Measurements from ENCODE around the gene NFYC.

Gene NFYC

GRCh38 chr1:40751802-40752201 lies 60.3 kb downstream of the NFYC start:
- DNase-seq (ENCODE audit: insufficient read length, low spot score) (no peak), FAIRE-seq (no peak)
- TF ChIP-seq CTCF (IDR thresholded peaks at IDR 0.05; ENCODE audit: insufficient read depth, missing control alignments), result no peak

GRCh38 chr1:40753142-40753882 lies 61.8 kb downstream of the NFYC start:
- FAIRE-seq (no peak), DNase-seq (ENCODE audit: insufficient read length, low spot score) (no peak)
- TF ChIP-seq CTCF (IDR thresholded peaks at IDR 0.05; ENCODE audit: insufficient read depth, missing control alignments), result no peak

GRCh38 chr1:40754201-40754600 lies 62.7 kb downstream of the NFYC start:
- no peak for TF ChIP-seq CTCF (IDR thresholded peaks at IDR 0.05; ENCODE audit: insufficient read depth, missing control alignments)
- DNase-seq (ENCODE audit: insufficient read length, low spot score) (no peak), FAIRE-seq (no peak)

- FAIRE-seq (no peak), DNase-seq (ENCODE audit: insufficient read length, low spot score) (no peak)
- TF ChIP-seq CTCF (IDR thresholded peaks at IDR 0.05; ENCODE audit: insufficient read depth, missing control alignments), result no peak
These were observed 63.6 kb downstream of the NFYC start for GRCh38 chr1:40755067-40755466.

- TF ChIP-seq CTCF (IDR thresholded peaks at IDR 0.05; ENCODE audit: insufficient read depth, missing control alignments), result no peak
- DNase-seq (ENCODE audit: insufficient read length, low spot score) (no peak), FAIRE-seq (no peak)
These were observed 65.0 kb downstream of the NFYC start for GRCh38 chr1:40756523-40756922.

GRCh38 chr1:40757084-40757483 lies 65.6 kb downstream of the NFYC start:
- DNase-seq (ENCODE audit: insufficient read length, low spot score) (no peak), FAIRE-seq (no peak)
- no peak for TF ChIP-seq CTCF (IDR thresholded peaks at IDR 0.05; ENCODE audit: insufficient read depth, missing control alignments)

- no peak for TF ChIP-seq CTCF (IDR thresholded peaks at IDR 0.05; ENCODE audit: insufficient read depth, missing control alignments)
- FAIRE-seq (no peak), DNase-seq (ENCODE audit: insufficient read length, low spot score) (no peak)
These were observed 66.5 kb downstream of the NFYC start for GRCh38 chr1:40758004-40758403.

Measured in D721Med (cell line).